GM12878 (cell line): ENCODE results near the gene SMPD3. TPM values are rescaled to one million over a fixed set of nuclear protein-coding genes. Genes with fewer than 3 reads are reported as not detected.

ENCODE experiments used
- ATAC-seq: fragments of 200-7000 bp; cut with Tn5 transposase; 3 replicates; pipeline ENCODE4 v1.9.1; 2020; ENCODE audit warnings: mild to moderate bottlenecking, moderate library complexity
- BruUV-seq: library from RNA; stranded (reverse); fragments of 400-500 nt; replicated peaks from 2 replicates; lab custom pipeline; 2021; lab: Mats Ljungman, UMichigan
- CTCF ChIA-PET: fragments of 300-600 bp; sonication (Branson Sonifier 250); formaldehyde crosslinking; extraction: SDS; loops from one replicate; lab custom pipeline; 2021; ENCODE audit warnings: inconsistent platforms; lab: Yijun Ruan, JAX
- POLR2A ChIA-PET: fragments of 350-600 bp; formaldehyde crosslinking; extraction: SDS; loops from one replicate; lab custom pipeline; 2021; ENCODE audit warnings: inconsistent platforms; lab: Charles Lee
- RAD21 ChIA-PET: fragments of 300-600 bp; sonication (Branson Sonifier 250); formaldehyde crosslinking; loops from one replicate; lab custom pipeline; 2023; ENCODE audit warnings: antibody characterized with exemption; ENCODE audit not compliant: unreplicated experiment; lab: Charles Lee
- SMC1A ChIA-PET: fragments of 300-600 bp; sonication (Branson Sonifier 250); formaldehyde crosslinking; loops from one replicate; lab custom pipeline; 2023; ENCODE audit not compliant: unreplicated experiment, uncharacterized antibody; lab: Charles Lee
- DNase-seq: peaks from one replicate; pipeline ENCODE4 v3.0.0-alpha.2; 2011; ENCODE audit warnings: low read depth, low spot score
- FAIRE-seq: peaks from 3 replicates; lab custom pipeline; 2011; peaks lifted over from hg19 to GRCh38; lab: Jason Lieb, UNC
- H2AFZ ChIP-seq: 2 replicates; pipeline ENCODE4 v1.6.0; 2011; ENCODE audit warnings: low read depth, low read length, control low read depth; ENCODE audit not compliant: control insufficient read depth
- H3K27ac ChIP-seq: 2 replicates; pipeline ENCODE4 v1.5.1; 2011; ENCODE audit warnings: control low read depth; ENCODE audit not compliant: control insufficient read depth, insufficient read depth
- H3K27me3 ChIP-seq, 2 experiments: replicated peaks in 1 of 2; 2 replicates each; pipeline versions ENCODE4 v1.6.0 to v1.6.1; 2011; ENCODE audit warnings: low read length in 1 of 2; ENCODE audit not compliant: control insufficient read depth in 2 of 2, insufficient read depth in 2 of 2
- H3K36me3 ChIP-seq, 2 experiments: 2 replicates each; pipeline ENCODE4 v1.5.1; 2011; ENCODE audit warnings: low read length in 1 of 2; ENCODE audit not compliant: control insufficient read depth in 2 of 2, insufficient read depth in 2 of 2
- H3K4me1 ChIP-seq: 2 replicates; pipeline ENCODE4 v1.6.1; 2011; ENCODE audit warnings: mild to moderate bottlenecking, low read length, moderate library complexity, mixed read lengths; ENCODE audit not compliant: control insufficient read depth, insufficient read depth
- H3K4me2 ChIP-seq: 2 replicates; pipeline ENCODE4 v1.6.0; 2011; ENCODE audit warnings: control low read depth; ENCODE audit not compliant: control insufficient read depth, insufficient read depth
- H3K4me3 ChIP-seq: fragments of 200-600 bp; sonication (generic); 2 replicates; pipeline ENCODE4 v1.5.1; 2016
- H3K79me2 ChIP-seq: 2 replicates; pipeline ENCODE4 v1.6.0; 2011; ENCODE audit warnings: low read length; ENCODE audit not compliant: control insufficient read depth, insufficient read depth
- H3K9ac ChIP-seq: 2 replicates; pipeline ENCODE4 v1.8.0; 2011; ENCODE audit warnings: low read length, control low read depth, mixed read lengths; ENCODE audit not compliant: control insufficient read depth, insufficient read depth
- H3K9me3 ChIP-seq: replicated peaks from 3 replicates; pipeline ENCODE4 v1.5.1; 2011; ENCODE audit warnings: mild to moderate bottlenecking, low read length; ENCODE audit not compliant: control insufficient read depth, insufficient read depth
- H4K20me1 ChIP-seq: 2 replicates; pipeline ENCODE4 v1.6.0; 2011; ENCODE audit not compliant: control insufficient read depth, insufficient read depth
- GABPA ChIP-seq: IDR thresholded peaks from 2 replicates; pipeline ENCODE4 v1.6.1; 2014; ENCODE audit warnings: antibody characterized with exemption, low read depth, mild to moderate bottlenecking, inconsistent platforms
- HDAC2 ChIP-seq: fragments of 200-600 bp; sonication (generic); IDR thresholded peaks from 2 replicates; pipeline ENCODE4 v1.6.1; 2017
- HDAC6 ChIP-seq: fragments of 200-600 bp; sonication (generic); IDR thresholded peaks from one replicate; pipeline ENCODE4 v1.8.0; 2017; ENCODE audit warnings: antibody characterized with exemption; ENCODE audit not compliant: unreplicated experiment
- MTA3 ChIP-seq: IDR thresholded peaks from 2 replicates; pipeline ENCODE4 v1.6.1; 2012; ENCODE audit warnings: low read length, inconsistent platforms, borderline replicate concordance
- NRF1 ChIP-seq: conservative IDR thresholded peaks from 2 replicates; pipeline ENCODE4 v1.6.1; 2011; ENCODE audit warnings: mild to moderate bottlenecking, low read depth, low read length, improper control_type of control experiment
- RAD21 ChIP-seq: IDR thresholded peaks from 2 replicates; pipeline ENCODE4 v1.6.1; 2011; ENCODE audit warnings: mild to moderate bottlenecking, low read depth, low read length, moderate library complexity; ENCODE audit not compliant: insufficient read depth
- SMAD1 ChIP-seq: fragments of 450-650 bp; IDR thresholded peaks from 2 replicates; pipeline ENCODE4 v1.6.1; 2018; ENCODE audit warnings: mild to moderate bottlenecking, low read depth; ENCODE audit not compliant: partially characterized antibody
- SUZ12 ChIP-seq: fragments of 200-600 bp; sonication (generic); IDR thresholded peaks from one replicate; pipeline ENCODE4 v1.6.1; 2018; ENCODE audit warnings: antibody characterized with exemption, mild to moderate bottlenecking; ENCODE audit not compliant: unreplicated experiment
- YBX1 ChIP-seq: fragments of 450-650 bp; IDR thresholded peaks from 2 replicates; pipeline ENCODE4 v1.6.1; 2016; ENCODE audit warnings: antibody characterized with exemption
- ZNF217 ChIP-seq: fragments of 450-650 bp; IDR thresholded peaks from 2 replicates; pipeline ENCODE4 v1.6.1; 2017; ENCODE audit warnings: antibody characterized with exemption, mild to moderate bottlenecking
- WGBS: methylation state at CpG from one replicate; pipeline ENCODE4 v1.1.6; 2016; ENCODE audit warnings: low lambda C conversion rate; ENCODE audit not compliant: insufficient replicate concordance, insufficient coverage; ENCODE audit errors: missing lambda C conversion rate; 5-methylcytosine and 5-hydroxymethylcytosine counted together
- in situ Hi-C: fragments of 300-500 bp; cut with MboI; formaldehyde crosslinking; loops from 9 replicates; pipeline ENCODE4 v1.14.3; 2018; ENCODE audit warnings: mixed read lengths
- intact Hi-C: fragments of 100-400 bp; cut with micrococcal nuclease; formaldehyde crosslinking; loops from one replicate; pipeline ENCODE4 v1.14.2; 2022; ENCODE audit not compliant: unreplicated experiment
- polyA plus RNA-seq, 11 experiments: library from polyadenylated mRNA; depleted of rRNA in 4 of 11; unstranded in 6 of 11; stranded (reverse) in 5 of 11; fragments of >200 nt; fragmentation: Nextera tagmentation in 4 of 11; fragmentation: Illumina TruSeq in 1 of 11; extraction: Ambion mirVana in 4 of 11; extraction: Trizol in 1 of 11; gene quantifications; 1 replicate in 1 of 11; 2 replicates in 10 of 11; pipeline versions ENCODE4 v1.2.1 to v1.2.3, GENCODE V29; 2011 to 2016; ENCODE audit warnings: inconsistent platforms in 2 of 11, missing spikeins in 2 of 11, low read depth in 1 of 11
- total RNA-seq, 4 experiments: library from RNA; depleted of rRNA in 3 of 4; stranded (reverse); fragments of >200 nt in 3 of 4; fragmentation: Illumina TruSeq in 1 of 4; extraction: Trizol in 1 of 4; gene quantifications; 2 replicates each; pipeline versions ENCODE4 v1.2.1 to v1.2.3, GENCODE V29; 2013 to 2021
- TF ChIP-seq, protein P1 (sequence below): fragments of 450-650 bp; formaldehyde crosslinking; IDR thresholded peaks from 2 replicates; pipeline ENCODE4 v1.4.0; 2020; ENCODE audit warnings: mild to moderate bottlenecking, moderate library complexity
- TF ChIP-seq, protein P2 (sequence below): fragments of 450-650 bp; IDR thresholded peaks from 2 replicates; pipeline ENCODE4 v1.6.1; 2017; ENCODE audit warnings: antibody characterized with exemption, mild to moderate bottlenecking, moderate library complexity
- TF ChIP-seq, protein P3 (sequence below): IDR thresholded peaks from 2 replicates; pipeline ENCODE4 v1.6.1; 2012; ENCODE audit warnings: mild to moderate bottlenecking, low read depth, low read length

SMPD3 gene
- total and polyA plus RNA-seq, 10 of the 15 experiments (the other 5 are each of a cell fraction or from before 2014, with no cell fraction given), result 0.04 to 2.0 (median 1.2) TPM

DNA sequence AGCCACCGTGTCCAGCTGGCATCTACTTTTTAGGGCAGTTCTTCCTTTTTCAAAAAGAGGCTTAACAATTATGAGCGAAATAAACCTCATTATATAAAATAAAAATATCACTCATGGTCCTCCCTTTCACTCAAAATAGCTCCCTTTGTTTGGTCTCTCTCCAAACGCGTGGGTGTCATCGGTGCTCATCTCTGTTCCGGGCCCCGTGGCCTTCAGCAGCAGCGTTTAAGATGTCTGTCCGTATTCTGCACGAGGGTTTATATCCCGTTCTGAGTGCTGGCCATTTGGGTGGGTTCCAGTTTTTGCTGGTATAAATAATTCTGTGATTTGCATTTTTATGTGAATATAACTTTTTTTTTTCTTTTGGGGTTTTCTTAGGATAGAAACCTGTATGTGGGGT lies 104.1 kb downstream of the SMPD3 start:
- Histone ChIP-seq H3K9ac (no peak overlapping the region), H3K27me3 (no peaks in the 10 kb centered on the region), H2AFZ (no peak overlapping the region), H3K9me3 (no peaks in the 10 kb centered on the region), H3K27ac (no peak overlapping the region), H3K4me2 (no peak overlapping the region), H4K20me1 (no peaks in the 10 kb centered on the region; the same call in 1 of the 2 replicates), H3K36me3 (peaks cover 30 to 31% of the 10 kb centered on the region in 2 experiments), H3K4me3 (no peak overlapping the region), H3K79me2 (no peaks in the 10 kb centered on the region), H3K4me1 (no peaks in the 10 kb centered on the region)
- 87% methylated on average over 10 of the region's 11 CpGs for WGBS
- BruUV-seq, result no TSS peak
- ChIA-PET SMC1A (no interaction called here), POLR2A (no interaction called here), RAD21 (interaction anchor here (1.0 kb wide), 1 partner anchor 15 kb away, joined by 3 read pairs; no protein-coding TSS in a partner anchor), CTCF (interaction anchor here (1.1 kb wide), 1 partner anchor 82 kb away, joined by 3 read pairs; no protein-coding TSS in a partner anchor)
- FAIRE-seq (no peak), DNase-seq (no peak), ATAC-seq (no peak)
- in situ Hi-C loops, result no loop called here
- intact Hi-C loops, result no loop called here
- no peak for TF ChIP-seq GABPA
- no peak for TF ChIP-seq NRF1
- TF ChIP-seq, protein P1, sequence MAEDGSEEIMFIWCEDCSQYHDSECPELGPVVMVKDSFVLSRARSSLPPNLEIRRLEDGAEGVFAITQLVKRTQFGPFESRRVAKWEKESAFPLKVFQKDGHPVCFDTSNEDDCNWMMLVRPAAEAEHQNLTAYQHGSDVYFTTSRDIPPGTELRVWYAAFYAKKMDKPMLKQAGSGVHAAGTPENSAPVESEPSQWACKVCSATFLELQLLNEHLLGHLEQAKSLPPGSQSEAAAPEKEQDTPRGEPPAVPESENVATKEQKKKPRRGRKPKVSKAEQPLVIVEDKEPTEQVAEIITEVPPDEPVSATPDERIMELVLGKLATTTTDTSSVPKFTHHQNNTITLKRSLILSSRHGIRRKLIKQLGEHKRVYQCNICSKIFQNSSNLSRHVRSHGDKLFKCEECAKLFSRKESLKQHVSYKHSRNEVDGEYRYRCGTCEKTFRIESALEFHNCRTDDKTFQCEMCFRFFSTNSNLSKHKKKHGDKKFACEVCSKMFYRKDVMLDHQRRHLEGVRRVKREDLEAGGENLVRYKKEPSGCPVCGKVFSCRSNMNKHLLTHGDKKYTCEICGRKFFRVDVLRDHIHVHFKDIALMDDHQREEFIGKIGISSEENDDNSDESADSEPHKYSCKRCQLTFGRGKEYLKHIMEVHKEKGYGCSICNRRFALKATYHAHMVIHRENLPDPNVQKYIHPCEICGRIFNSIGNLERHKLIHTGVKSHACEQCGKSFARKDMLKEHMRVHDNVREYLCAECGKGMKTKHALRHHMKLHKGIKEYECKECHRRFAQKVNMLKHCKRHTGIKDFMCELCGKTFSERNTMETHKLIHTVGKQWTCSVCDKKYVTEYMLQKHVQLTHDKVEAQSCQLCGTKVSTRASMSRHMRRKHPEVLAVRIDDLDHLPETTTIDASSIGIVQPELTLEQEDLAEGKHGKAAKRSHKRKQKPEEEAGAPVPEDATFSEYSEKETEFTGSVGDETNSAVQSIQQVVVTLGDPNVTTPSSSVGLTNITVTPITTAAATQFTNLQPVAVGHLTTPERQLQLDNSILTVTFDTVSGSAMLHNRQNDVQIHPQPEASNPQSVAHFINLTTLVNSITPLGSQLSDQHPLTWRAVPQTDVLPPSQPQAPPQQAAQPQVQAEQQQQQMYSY (CRISPR knock-in tag), result no peak
- no peak for TF ChIP-seq RAD21
- no peak for TF ChIP-seq SMAD1
- TF ChIP-seq, protein P2, sequence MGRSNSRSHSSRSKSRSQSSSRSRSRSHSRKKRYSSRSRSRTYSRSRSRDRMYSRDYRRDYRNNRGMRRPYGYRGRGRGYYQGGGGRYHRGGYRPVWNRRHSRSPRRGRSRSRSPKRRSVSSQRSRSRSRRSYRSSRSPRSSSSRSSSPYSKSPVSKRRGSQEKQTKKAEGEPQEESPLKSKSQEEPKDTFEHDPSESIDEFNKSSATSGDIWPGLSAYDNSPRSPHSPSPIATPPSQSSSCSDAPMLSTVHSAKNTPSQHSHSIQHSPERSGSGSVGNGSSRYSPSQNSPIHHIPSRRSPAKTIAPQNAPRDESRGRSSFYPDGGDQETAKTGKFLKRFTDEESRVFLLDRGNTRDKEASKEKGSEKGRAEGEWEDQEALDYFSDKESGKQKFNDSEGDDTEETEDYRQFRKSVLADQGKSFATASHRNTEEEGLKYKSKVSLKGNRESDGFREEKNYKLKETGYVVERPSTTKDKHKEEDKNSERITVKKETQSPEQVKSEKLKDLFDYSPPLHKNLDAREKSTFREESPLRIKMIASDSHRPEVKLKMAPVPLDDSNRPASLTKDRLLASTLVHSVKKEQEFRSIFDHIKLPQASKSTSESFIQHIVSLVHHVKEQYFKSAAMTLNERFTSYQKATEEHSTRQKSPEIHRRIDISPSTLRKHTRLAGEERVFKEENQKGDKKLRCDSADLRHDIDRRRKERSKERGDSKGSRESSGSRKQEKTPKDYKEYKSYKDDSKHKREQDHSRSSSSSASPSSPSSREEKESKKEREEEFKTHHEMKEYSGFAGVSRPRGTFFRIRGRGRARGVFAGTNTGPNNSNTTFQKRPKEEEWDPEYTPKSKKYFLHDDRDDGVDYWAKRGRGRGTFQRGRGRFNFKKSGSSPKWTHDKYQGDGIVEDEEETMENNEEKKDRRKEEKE, result no peak
- TF ChIP-seq MTA3, result no peak
- TF ChIP-seq HDAC2, result no peak
- TF ChIP-seq SUZ12, result no peak
- TF ChIP-seq ZNF217, result no peak
- no peak for TF ChIP-seq HDAC6
- TF ChIP-seq YBX1, result no peak
- TF ChIP-seq, protein P3, sequence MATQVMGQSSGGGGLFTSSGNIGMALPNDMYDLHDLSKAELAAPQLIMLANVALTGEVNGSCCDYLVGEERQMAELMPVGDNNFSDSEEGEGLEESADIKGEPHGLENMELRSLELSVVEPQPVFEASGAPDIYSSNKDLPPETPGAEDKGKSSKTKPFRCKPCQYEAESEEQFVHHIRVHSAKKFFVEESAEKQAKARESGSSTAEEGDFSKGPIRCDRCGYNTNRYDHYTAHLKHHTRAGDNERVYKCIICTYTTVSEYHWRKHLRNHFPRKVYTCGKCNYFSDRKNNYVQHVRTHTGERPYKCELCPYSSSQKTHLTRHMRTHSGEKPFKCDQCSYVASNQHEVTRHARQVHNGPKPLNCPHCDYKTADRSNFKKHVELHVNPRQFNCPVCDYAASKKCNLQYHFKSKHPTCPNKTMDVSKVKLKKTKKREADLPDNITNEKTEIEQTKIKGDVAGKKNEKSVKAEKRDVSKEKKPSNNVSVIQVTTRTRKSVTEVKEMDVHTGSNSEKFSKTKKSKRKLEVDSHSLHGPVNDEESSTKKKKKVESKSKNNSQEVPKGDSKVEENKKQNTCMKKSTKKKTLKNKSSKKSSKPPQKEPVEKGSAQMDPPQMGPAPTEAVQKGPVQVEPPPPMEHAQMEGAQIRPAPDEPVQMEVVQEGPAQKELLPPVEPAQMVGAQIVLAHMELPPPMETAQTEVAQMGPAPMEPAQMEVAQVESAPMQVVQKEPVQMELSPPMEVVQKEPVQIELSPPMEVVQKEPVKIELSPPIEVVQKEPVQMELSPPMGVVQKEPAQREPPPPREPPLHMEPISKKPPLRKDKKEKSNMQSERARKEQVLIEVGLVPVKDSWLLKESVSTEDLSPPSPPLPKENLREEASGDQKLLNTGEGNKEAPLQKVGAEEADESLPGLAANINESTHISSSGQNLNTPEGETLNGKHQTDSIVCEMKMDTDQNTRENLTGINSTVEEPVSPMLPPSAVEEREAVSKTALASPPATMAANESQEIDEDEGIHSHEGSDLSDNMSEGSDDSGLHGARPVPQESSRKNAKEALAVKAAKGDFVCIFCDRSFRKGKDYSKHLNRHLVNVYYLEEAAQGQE, result no peak
